GM12892 (cell line): Measurements from ENCODE around the gene AIFM1.

Experiments used
- POLR2A ChIP-seq: IDR thresholded peaks from 2 replicates; pipeline ENCODE4 v1.6.1; 2011; ENCODE audit warnings: low read depth, low read length, control low read depth
- POLR2AphosphoS5 ChIP-seq: IDR thresholded peaks from 2 replicates; pipeline ENCODE4 v1.6.1; 2011; ENCODE audit warnings: low read depth, low read length, control low read depth
- TAF1 ChIP-seq: IDR thresholded peaks from 2 replicates; pipeline ENCODE4 v1.6.1; 2011; ENCODE audit warnings: low read depth, mild to moderate bottlenecking, control low read depth, low read length, borderline replicate concordance

- no peak for TF ChIP-seq POLR2A
- TF ChIP-seq POLR2AphosphoS5, result no peak
- no peak for TF ChIP-seq TAF1
Observed at GRCh38 chrX:130159776-130160175, 5.9 kb downstream of the AIFM1 start.
